ENCODE measurements around the gene CAPN15. TPM values are rescaled to one million over a fixed set of nuclear protein-coding genes. Genes with fewer than 3 reads are reported as not detected.

CAPN15 gene
- total RNA-seq, 1 donor from 2014 or later: 18.9 TPM

DNA sequence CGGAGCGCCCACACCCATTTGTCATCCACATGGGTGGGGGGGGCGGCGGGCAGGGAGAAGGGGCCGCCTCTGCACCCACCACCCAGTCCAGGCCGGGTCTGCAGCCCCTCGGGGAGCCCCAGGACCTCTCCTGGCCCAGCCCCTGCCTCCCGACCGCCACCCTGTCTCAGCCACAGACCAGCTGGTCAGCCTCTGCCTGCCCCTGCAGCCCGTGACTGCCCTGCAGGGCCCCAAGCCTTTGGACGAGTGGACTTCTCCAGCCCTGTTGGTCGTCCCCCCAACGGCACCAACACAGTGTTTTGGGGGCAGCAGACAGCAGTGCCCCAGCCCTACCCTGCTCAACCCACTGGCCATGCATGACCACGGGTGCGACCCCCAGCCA lies 33.9 kb downstream of the CAPN15 start:
- DNase-seq (ENCODE audit: low read depth in 2 of 2): no peak

DNA sequence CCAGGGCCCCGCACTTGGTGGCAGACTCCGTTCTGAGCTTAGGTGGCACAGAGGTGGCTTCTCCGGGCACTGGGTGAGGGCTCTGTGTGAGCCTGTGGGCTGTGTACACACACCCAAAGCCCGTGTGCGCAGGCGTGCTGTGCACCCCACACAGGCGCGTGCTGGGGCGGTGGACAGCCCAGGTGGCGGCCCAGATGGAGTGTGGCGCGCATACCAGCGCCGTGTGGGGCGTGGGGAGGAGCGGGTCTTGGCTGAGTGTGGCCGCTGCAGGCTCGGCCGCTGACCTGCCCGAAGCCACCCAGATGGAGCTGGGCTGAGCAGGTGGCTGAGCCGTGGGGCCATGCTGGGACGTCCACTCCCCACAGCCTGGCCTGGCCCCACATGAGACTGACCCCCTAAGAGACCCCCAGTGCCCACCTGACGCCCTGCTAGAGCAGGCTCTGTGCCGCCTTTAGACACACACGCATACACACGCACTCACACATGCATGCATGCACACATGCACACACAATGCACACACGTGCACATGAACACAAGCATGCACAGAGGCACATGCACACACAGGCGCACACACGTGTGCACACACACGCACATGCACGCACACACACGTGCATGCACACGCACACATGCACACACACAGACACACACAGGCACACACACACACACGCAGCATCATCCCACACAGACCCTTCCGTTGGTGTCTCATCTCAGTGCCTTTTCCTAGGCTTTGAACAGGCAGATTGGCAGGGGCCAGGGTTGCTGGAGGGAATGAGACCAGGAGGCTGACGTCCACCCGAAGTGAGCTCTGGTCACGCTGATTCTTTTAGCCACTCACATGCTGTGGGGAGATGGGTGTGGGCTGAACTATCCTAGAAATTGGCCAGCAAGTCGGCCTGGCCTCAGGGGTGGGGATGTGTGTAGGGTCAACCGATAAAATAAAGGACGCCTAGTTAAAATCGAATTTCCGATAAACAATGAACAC lies 34.7 kb downstream of the CAPN15 start:
- DNase-seq (ENCODE audit: low read depth in 2 of 2): no peak

DNA sequence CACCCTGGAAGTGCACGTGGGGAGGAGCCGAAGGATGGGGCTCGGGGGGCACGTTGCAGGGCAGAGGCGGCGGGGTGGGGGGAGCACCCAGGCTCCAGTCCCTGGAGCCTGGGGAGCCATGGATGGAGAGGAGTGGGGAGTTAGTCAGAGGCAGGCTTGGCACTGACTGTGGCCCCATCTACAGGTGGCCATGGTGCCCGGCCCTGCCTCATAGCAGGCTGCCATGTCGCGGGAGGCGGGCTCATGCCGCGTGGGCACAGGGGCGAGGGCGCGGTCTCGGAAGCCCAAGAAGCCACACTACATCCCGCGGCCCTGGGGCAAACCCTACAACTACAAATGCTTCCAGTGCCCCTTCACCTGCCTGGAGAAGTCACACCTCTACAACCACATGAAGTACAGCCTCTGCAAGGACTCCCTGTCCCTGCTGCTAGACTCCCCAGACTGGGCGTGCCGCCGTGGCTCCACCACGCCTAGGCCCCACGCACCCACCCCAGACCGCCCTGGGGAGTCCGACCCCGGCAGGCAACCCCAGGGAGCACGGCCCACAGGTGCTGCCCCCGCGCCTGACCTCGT lies 35.6 kb downstream of the CAPN15 start:
- no peak for DNase-seq (ENCODE audit: low read depth in 2 of 2)

DNA sequence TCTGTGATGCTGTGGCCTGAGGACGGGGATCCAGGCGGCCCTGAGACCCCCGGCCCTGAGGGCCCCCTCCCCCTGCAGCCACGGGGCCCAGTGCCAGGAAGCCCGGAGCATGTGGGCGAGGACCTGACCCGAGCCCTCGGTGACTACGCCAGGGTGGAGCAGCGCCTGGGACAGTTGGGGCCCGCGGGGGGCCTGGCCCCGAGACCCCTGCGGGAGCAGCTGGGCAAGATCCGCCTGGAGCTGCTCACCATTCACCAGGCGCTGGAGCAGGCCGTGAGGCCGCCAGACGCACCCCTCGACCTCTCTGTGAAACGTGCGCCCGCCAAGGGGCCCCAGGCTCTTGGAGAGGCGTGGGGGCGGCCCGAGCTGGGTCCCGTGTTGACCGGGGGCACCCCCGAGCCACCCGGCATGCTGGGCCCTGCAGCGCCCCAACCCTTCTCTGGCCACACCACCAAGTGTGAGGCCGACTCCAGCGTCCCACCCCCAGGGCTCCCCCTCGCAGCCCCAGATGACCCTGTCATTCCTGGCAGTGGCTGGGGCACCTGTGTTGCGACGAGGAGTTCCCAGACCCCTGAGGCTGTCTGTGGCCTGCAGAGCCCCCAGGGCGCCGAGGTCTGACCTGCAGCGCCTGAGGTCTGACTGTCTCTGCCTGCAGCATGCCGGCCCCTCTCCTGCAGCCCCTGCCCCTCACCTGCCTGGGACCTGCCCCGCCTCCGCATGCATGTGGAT lies 37.3 kb downstream of the CAPN15 start:
- no peak for DNase-seq (ENCODE audit: low read depth in 2 of 2)

DNA sequence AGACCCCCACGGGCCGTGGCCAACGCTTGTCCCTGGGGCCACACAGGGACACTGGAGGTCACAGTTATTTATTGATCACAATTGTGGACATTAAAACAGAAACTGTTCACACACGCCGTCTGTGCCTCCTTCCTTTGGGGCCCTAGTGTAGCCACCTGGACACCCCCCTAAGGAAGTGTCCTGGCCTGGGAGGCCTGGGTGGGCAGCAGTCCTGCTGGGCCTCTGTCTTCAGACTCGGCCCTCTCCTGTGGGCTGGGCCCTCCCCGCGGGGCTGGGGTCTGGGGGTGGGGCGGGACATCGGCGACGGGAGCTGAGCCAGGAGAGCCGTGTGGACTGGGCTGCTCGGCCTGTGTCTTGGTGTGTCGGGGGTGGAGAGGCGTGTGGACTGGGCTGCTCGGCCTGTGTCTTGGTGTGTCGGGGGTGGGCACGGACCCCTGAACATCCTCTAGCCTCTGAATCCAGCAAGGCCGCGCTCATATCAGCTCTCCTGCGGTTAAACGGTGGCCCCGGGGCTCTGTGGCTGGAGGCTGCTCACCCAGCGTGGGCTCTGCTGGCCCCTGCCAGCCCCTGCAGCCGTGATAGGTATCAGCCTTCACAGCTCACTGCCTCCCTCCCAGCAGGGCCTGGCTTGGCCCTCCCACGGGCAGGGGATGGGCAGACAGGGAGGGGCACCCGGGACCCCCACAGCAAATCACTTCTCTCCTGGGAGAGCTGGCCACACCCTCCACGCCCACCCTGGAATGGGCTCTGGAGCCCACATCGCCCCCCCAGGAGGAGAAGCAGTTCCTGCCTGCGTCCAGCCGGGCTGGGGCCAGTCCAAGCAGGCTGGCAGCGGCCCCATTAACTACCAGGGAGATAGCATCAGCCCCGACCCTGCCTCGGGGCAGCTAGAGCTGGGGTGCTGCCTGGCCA lies 38.2 kb downstream of the CAPN15 start:
- DNase-seq (ENCODE audit: low read depth in 2 of 2): no peak

DNA sequence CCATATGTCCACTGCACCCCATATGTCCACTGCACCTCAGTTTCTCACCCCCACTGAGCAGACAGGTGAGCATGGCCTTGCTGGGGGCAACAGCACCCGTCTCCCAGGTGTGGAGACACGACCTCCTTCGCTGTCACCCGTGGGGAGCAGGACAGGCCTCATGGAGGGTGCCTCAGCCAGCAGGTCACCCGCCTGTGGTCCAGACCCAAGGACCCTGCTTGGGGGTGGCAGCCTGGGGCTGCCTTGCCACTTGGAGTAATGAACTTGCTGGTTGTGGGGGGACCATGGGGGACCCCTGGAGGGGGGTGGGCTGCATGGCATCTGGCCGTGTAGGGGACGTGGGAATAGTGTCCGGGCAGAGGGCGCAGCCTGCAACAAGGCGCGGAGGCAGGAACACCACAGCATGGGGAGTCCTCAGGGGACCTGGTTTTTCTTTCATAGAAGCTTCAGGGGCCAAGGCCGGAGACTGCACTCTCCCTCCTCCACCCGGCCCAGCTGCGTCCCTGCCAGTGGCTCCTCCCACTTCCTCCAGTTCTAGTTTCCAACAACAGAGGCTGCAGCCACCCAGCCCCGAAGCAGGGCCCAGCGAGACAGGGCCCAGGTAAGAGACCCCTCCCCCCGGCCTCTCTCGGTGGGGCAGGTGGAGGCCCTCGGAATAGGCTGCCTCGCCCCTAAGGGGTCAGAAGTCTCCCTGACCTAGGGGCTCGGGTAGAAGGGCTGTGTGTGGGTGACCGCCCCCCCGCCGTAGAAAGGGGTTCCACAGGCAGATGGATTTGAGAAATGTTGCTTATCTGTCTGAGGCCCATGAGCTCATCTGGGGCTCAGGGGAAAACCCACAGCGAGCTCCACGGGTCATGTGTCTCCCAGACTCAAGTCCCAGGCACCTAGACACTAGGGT lies 39.2 kb downstream of the CAPN15 start, which contains the start of gene NHLRC4:
NHLRC4 (plus strand) TSS at position 531 of the 898 bp plus-strand sequence. CDS start 1,043 bp downstream, outside the sequence.
- DNase-seq (ENCODE audit: low read depth in 2 of 2): peak in 1 of 2 donors; percentile 72

DNA sequence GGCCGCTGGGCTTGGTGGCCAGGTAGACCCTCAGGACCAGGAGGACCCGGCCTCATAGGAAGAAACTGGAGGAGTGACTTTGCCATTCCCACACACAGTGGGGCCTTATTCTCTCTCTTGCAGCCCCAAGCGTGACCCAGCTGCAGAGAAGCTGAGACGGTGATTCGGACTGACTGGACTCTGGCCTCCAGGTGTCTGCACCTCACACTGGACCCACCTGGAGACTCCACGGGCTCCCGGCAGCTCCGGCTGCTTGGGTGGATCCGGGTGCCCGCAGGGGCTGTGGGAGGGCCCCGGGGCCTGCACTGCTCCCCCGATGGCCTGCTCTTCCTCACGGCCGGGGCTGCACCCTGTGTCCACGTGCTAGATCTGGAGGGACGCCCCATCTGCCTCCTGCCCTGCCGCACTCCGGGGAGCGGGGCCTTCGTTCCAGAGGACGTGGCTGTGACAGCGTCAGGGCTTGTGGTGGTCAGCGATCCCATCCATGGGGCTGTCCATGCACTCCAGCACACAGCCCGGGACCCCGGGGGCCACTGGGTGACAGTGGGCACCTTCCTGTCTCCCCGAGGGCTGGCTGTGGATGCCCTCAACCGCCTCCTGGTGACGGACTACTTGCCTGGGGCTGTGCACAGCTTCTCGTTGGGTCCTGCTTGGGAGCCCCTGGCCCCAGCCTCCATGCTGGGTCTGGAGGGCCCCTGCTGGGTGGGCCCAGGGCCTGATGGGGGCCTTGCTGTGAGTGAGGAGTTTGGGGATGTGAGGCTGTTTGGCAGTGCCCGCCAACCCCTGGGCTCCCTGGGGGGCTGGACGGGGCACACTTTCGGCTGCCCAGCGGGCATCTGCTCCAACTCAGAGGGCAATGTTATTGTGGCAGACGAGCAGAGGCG lies 40.1 kb downstream of the CAPN15 start:
- DNase-seq (ENCODE audit: low read depth in 2 of 2): no peak

DNA sequence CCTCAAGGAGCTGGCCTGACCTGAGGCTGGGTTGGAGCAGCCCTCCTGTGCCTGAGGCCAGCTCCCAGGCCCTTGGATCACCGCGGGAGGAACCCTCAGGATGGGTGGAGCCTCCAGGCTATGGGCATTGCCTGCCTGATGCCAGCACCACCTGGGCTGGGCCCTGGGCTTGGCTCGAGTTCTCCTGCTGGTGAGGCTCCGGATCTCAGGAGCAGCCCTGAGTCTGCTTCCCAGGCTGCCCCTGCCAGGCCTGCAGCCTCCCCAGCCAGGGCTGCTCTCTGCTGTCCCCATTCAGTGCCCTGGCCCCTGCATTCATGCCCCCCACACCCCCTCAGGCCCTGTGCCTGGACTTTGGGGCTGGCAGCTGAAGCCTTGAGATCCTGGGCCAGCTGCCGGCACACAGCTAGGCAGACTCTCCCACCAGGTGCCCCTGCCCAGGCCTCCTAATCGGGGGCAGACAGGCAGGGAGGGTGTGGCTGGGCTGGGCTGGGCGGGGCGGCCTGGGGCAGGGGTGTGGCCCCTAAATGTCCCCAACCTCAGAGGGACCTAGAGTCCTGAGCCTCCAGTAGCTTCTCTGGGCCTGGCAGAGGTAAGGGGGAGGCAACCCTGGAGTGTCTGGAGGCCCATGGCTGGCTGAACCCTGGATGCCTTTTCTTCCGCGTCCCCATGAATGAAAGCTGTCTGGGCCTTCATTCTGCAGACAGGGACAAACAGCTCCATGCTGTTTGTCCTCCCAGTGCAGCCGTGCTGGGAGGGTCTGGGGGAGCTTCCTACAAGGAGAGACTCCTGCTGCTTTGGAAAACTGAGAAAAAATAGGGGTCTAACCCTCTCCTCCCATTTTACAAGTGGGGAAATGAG lies 41.1 kb downstream of the CAPN15 start:
- DNase-seq (ENCODE audit: low read depth in 2 of 2): no peak

DNA sequence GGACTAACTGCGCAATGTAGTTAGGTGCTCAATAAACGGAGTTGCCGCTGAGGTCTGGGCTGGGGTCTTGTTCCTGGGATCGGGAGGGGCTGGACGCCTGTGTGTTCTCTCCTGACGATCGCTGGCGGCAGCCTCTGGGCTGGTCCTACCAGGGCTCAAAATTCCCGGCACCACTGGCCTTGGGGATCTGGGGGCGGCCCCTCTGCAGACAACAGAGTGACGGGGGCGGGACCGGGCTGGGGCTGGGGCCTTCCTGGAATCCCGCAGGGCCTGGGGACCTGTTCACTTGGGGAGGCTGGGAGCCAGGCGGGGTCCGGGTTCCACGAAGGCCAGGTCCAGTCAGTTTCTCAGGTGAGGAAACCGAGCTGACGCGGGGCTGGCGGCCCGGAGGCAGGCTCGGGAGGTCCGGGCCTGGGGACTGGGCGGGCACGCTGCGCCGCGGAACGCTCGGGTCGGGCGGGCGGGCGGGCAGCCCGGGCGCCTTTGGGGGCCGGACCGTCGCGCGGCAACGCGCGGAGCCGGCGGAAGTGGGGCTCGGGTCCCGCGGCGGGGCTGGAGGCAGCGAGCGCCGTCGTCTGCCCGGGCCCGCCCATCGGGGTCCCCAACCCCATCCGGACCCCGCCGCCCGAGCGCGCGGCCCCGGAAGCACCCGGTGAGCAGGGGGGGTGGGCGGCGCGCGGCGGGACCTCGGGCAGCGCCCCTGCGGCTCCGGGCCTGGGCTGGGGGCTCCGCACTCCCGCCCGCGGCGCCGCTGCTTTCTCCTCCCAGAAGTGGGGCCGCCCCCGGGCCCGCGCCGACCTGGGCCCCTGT lies 42.1 kb downstream of the CAPN15 start, which contains the start of gene PIGQ:
PIGQ (plus strand) TSS at position 524 of the 810 bp plus-strand sequence. CDS start 4,107 bp downstream, outside the sequence.
- peak in 1 of 2 donors; percentile 74 for DNase-seq (ENCODE audit: low read depth in 2 of 2)

DNA sequence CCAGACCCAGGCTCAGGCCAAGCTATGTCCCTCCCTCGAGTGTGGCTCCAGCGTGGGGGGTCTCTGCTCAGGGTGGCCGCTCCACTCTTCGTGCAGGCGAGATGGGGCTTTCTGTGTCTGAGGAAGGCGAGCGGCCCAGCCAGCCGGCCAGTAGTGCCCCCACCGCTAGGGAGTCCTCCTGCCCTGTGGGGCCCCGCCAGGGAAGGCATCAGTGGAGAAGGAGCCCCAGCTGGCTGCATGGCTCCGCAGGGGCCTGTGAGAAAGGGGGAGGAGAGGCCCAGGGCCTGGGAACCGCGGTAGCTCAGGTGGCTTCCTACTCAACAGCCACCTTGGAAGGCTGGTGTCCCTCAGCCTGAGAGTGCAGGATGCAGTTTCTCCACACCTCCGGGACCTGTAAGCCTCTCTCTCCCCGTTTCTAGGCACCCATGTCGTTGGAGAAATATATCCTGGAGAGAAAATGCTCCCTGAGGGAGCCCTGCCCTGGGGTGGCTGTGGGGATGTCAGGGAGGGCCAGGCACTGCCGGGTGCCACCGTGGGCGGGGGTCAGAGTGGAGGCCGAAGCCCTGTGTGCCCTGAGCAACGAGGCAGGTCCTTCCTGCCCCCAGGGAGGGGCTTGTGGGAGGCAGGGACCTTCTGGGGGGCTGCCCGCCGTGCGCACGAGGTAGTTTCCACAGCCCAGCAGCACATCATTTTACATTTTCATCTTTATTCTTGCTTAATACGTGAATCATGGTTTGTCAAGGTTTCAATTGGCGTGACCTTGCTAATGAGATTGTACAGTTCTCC lies 45.5 kb downstream of the CAPN15 start:
- DNase-seq (ENCODE audit: low read depth in 2 of 2): no peak

DNA sequence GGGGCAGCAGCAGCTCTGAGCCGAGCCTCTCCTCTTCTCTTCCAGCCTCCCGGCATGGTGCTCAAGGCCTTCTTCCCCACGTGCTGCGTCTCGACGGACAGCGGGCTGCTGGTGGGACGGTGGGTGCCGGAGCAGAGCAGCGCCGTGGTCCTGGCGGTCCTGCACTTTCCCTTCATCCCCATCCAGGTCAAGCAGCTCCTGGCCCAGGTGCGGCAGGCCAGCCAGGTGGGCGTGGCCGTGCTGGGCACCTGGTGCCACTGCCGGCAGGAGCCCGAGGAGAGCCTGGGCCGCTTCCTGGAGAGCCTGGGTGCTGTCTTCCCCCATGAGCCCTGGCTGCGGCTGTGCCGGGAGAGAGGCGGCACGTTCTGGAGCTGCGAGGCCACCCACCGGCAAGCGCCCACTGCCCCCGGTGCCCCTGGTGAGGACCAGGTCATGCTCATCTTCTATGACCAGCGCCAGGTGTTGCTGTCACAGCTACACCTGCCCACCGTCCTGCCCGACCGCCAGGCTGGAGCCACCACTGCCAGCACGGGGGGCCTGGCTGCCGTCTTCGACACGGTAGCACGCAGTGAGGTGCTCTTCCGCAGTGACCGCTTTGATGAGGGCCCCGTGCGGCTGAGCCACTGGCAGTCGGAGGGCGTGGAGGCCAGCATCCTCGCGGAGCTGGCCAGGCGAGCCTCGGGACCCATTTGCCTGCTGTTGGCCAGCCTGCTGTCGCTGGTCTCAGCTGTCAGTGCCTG lies 46.7 kb downstream of the CAPN15 start:
- no peak for DNase-seq (ENCODE audit: low read depth in 2 of 2)

DNA sequence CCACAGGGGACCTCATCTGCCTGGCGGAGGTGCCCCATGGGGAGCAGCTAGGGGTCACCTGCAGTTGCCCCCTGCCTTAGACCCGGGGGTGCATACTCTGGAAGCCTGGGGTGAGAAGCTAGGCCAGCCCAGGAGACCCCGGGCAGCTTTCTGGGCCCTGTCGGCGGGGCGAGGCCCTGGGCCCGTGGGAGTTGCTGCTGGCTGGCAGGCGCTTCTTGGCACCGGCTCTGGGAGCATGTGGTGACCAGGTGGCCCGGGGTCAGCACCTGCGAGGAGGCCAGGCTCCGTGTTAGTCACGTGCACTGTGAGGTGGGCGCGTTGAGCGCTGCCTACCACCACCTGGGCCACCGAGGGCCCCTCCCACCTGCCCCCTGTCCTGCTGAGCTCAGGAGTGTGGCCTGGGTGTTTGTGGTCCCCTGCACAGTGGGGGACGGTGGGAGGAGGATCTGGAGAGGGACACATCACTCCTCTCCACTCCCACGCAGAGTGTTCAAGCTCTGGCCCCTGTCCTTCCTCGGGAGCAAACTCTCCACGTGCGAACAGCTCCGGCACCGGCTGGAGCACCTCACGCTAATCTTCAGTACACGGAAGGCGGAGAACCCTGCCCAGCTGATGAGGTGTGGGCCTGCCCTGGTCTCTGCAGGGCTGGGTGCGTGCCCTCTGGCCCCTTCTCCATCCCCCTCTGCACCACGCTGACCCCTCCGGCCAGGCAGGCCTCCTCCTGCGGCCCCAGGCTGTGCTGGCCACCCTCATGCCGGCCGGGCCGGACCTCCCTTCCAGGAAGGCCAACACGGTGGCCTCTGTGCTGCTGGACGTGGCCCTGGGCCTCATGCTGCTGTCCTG lies 48.1 kb downstream of the CAPN15 start:
- DNase-seq (ENCODE audit: low read depth in 2 of 2): no peak

DNA sequence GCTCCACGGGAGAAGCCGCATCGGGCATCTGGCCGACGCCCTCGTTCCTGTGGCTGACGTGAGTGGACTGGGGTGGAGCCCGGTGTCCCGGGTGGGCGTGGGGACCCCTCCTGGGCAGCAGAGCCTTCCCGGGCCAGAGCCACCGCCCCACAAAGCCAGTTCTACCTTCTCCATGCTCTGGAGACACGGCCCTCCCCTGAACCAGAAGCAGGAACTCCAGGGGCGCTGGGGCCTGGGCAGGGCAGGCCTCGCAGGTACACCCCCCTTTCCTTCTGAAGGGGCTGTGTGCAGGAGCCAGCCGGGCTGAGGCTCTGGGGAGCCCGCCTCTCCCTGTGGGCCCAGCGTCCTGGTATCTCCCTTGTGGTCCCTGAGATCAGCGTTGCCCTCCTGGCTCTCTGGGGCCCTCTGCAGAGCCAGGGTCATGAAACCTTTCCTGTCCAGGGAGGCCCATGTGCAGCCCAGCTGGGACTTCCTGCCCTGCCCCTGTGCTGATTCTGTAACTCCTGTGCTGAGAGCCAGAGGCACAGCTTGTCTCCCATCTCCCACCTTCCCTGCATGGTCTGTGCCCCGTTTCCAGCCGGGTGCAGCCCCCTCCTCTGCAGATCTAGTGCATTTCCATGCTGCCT lies 48.8 kb downstream of the CAPN15 start:
- DNase-seq (ENCODE audit: low read depth in 2 of 2): peak in 1 of 2 donors; percentile 18

DNA sequence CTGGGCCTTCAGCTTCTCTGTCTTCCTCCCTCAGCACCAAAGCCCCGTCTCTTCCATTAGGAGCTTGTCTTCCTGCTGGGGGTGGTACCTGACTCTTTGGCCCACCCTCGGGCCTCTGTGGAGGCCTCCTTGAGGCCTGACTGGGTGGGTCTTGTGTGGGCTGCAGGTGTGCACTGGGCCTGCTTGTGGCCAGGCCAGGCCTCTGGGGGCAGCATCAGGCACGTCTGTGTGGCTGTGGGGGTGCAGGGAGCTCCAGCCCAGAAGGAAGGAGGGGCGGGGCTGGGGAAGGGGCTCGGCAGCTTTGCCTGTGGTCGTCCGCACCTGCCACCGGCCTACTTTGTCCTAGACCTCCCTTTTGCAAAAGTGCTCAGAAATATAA lies 49.3 kb downstream of the CAPN15 start:
- DNase-seq (ENCODE audit: low read depth in 2 of 2): no peak

All from dermis microvascular lymphatic vessel endothelial cell (primary cell).